SK-MEL-5 (cell line): ENCODE results near the gene INTS14. TPM values are rescaled to one million over a fixed set of nuclear protein-coding genes. Genes with fewer than 3 reads are reported as not detected.
"Not testable (repeated sequence)": the region's sequence is repeated elsewhere in the genome, so short reads cannot be mapped to it uniquely, and the experiment has no call there.

Source experiments
- DNase-seq: peaks from one replicate; pipeline ENCODE4 v3.0.0-alpha.2; 2016; ENCODE audit warnings: low read depth, low spot score
- in situ Hi-C: cut with HindIII; loops from 2 replicates; pipeline ENCODE4 v1.10.0; 2016; ENCODE audit warnings: low sequenced_read_pairs, high pct_unique_total_duplicates, low pct_unique_long_range_greater_than_20kb
- total RNA-seq: library from RNA; depleted of rRNA; stranded (reverse); fragments of >200 nt; shearing (Covaris generic); gene quantifications from 2 replicates; pipeline ENCODE4 v1.2.3, GENCODE V29; 2014

The INTS14 gene
- total RNA-seq, 1 experiment from 2014 or later, result 27.3 TPM

DNA sequence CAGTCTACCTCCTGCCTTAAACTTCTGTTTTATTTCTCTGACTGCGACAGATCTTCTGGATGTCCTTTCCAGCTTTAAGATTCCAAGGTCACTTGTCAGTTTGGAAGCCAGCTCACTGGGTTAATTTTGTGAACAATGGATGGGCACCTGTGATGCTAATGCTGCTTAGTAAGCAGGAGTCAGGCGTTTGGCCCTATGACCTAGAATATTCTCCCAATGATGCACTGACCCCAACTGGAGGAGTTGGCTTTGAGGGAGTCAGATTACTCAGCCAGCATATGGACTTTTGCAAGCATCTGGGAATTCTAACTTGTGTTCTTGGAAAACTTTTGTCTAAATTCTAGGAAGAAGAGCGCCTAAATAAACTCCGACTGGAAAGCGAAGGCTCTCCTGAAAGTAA lies 52.6 kb downstream of the INTS14 start:
- in situ Hi-C loops, result loop anchor here (25.0 kb wide), 1 partner anchor 96 kb away; no protein-coding TSS in a partner anchor
- DNase-seq, result no peak

DNA sequence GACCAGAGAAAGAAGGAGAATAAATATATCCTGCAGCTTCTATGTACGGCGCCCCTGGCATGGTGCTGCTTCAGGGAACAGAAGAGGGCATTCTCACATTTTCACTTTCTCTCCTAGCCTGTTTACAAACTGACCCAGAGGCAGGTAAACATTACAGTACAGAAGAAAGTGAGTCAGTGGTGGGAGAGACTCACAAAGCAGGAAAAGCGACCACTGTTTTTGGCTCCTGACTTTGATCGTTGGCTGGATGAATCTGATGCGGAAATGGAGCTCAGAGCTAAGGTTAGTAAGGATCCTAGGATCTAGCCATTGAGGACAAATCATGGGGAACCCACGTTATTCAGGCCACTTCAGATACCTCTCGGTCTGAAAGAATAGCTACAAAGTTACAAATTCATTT lies 54.3 kb downstream of the INTS14 start:
- in situ Hi-C loops, result loop anchor here (25.0 kb wide), 1 partner anchor 94 kb away; no protein-coding TSS in a partner anchor
- no peak for DNase-seq

DNA sequence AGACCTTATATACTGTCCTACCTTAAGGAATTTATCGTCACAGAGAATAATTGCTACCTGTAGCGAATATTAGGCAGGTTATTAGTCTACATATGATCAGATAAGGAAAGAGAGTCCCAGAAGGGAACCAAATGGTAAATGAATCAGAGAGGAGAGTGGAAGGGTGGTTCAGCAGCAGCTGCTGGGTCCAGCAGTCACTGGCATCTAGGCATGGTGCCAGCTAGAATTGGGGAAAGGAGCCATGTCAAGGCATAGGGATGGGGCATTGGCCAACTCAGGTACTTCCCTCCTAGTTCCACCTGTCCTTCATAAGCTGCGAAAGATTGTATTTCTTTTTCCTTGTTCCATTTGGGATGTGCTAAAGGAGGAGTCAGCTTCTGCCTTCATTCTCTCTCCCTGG lies 57.2 kb downstream of the INTS14 start:
- in situ Hi-C loops, result loop anchor here (25.0 kb wide), 1 partner anchor 91 kb away; no protein-coding TSS in a partner anchor
- no peak for DNase-seq

DNA sequence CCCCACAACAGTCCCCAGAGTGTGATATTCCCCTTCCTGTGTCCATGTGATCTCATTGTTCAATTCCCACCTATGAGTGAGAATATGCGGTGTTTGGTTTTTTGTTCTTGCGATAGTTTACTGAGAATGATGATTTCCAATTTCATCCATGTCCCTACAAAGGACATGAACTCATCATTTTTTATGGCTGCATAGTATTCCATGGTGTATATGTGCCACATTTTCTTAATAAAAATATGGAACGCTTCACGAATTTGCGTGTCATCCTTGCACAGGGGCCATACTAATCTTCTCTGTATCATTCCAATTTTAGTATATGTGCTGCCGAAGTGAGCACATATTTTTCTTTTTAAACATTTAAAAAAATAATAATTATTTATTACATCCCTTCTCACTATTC lies 58.1 kb downstream of the INTS14 start:
- DNase-seq, result not testable (repeated sequence)
- in situ Hi-C loops, result loop anchor here (25.0 kb wide), 1 partner anchor 91 kb away; no protein-coding TSS in a partner anchor

DNA sequence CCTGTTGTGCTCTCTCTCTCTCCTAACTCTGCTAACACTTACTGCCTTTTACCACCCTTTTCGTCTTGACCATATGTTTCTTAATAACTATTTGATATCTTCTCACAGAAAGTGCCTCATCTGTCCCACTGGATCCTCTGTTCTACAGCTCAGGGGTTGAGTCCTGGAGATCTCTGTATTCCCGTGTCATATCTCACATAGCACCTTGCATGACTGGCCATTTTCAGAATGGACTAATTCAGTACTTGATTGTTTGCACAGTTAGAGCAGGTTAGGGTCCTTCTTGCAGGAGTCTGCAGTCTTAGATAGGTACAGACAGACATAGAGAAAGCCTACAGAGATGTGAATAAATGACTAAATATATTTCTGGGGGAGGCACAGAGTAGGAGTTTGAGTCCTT lies 59.7 kb downstream of the INTS14 start:
- no peak for DNase-seq
- in situ Hi-C loops, result loop anchor here (25.0 kb wide), 1 partner anchor 89 kb away; no protein-coding TSS in a partner anchor

DNA sequence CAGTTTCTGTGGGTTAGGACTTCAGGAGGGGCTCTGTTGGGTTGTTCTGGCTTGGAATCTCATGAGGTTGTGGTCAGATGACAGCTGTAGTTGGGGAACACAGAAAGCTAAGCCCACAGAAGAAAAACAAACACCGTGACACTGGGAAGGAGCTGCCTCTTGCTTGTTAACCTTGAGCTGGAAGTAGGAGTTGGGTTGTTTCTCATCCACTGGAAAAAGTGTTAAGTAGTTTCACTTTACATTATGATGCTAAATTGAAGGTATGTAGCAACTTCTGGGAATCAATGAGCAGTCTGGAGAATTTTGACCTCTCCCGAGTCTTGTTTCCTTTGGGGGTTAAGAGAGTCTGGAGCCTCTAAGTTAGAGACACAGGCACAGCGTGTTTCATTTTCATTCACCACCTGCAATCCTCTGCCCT lies 60.2 kb downstream of the INTS14 start:
- in situ Hi-C loops, result loop anchor here (25.0 kb wide), 1 partner anchor 88 kb away; no protein-coding TSS in a partner anchor
- peak; percentile 56 for DNase-seq

DNA sequence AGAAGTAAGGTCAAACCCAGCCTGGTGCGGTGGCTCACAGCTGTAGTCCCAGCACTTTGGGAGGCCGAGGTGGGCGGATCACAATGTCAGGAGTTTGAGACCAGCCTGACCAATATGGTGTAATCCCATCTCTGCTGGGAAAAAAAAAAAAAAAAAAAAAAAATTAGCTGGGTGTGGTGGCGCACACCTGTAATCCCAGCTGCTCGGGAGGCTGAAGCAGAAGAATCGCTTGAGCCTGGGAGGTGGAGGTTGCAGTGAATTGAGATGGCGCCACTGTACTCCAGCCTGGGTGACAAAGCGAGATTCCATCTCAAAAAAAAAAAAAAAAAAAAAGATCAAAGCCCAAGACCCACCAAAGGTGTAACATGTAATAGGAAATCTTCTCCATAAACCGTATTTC lies 61.6 kb downstream of the INTS14 start:
- in situ Hi-C loops, DNase-seq: not testable (repeated sequence)

DNA sequence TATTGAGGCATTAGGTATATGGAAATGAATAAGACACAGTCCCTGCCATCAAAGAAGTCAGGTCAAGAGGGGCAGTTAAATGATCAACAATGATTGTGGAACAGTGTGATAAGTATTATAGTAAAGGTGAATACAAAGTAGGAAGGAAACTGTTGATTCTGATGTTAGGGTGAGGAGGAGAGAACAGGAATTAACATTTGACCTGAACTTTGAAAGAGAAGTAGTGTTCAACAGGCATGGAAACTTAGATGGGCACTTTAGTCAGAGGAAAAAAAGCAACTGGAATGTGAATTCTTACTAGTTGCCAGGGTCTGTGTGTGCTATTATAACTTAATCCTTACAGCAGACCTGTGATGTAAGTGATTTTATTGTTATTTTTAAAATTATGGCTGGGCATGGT lies 63.1 kb downstream of the INTS14 start:
- no peak for DNase-seq
- in situ Hi-C loops, result no loop called here

DNA sequence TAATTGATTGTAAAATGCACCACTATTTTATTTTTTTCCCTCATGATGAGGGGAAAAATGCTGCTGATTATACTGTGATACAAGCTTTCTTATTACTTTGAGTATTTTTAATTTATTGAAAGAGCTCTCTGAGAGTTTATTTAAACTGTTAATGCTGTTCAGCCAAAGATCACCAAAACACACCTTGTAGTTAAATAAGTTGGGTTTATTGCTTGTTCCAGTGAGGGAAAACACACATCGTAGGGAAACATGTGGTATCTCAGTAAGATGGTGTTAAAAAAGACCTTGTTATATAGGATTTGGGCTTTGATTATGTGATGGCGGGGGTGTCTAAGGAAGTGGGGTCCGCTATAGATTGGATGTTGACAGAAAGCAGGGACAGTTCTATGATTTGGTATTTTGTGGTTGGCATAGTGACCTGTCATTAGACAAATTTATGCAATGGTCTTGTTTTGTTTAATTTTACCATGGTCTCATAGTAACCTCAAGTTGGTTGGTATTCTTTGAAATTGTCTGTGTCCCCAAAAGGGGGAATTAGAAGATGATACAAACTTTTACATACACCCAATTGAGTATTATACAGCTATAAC lies 69.6 kb downstream of the INTS14 start:
- no peak for DNase-seq
- in situ Hi-C loops, result no loop called here

DNA sequence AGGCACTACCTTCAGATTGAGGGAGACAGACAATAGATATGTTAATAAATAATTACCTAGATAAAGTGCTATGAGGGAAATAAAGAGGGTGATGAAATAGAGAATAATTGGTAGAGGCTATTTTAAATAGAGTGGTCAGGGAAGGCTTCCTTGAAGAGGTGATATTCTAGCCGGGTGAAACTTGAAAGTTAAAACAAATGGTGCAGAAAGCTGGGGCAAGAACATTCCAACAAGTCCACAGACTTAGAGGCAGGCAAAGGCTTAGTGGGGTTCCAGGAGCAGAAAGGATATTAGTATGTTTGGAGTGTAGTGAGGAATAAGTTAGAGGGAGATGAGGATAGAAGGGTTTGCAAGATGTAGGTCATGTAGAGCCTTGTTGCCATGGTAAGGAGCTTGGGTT lies 70.6 kb downstream of the INTS14 start:
- no peak for DNase-seq
- in situ Hi-C loops, result no loop called here

DNA sequence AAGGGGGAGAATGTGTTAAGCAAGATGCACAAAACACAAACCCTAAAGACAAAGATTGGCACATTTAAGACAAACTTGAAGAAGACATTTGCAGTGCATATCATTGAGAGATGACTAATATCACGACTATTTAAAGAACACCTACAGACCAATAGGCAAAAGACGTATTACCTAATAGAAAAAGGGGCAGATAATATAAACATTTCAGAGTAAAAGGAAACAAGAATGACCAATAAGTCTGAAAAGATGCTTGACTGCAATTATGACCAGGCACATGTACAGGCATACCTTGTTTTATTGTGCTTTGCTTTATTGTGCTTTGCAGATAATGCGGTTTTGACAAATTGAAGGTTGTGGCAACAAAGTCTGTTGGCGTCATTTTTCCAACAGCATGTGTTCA lies 75.7 kb downstream of the INTS14 start:
- DNase-seq, result no peak
- in situ Hi-C loops, result no loop called here

DNA sequence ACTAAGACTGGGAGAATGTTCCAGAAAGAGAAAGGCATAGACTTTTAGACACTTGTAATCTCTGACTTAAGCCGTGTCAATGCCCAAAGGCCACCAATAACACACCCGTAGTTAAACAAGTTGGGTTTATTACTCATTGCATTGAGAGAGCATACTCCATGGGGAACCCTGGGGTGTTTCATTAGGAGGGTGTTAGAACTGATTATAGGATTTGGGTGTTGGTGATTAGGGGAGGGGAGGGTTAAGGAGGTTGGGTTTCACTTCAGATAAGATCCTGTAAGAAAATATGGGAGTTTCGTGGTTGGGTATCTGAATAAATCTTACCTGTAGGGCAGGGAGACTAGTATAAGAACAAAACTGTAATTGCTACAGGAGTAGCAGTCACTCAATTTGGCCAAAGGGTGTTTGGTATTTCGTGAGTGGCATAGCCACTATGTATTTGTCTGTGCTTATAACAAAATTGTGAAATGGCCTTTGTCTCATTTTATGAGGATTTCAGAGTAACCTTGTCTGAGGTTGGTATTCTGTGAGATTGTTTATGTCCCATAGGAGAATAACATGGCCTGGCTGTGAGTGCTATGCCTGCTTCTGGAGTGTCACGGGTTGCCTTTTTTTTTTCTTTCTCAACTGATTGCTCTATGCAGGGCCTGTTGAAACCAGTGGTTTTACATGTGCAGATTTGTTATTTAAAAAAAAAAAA lies 77.7 kb downstream of the INTS14 start:
- in situ Hi-C loops, result no loop called here

DNA sequence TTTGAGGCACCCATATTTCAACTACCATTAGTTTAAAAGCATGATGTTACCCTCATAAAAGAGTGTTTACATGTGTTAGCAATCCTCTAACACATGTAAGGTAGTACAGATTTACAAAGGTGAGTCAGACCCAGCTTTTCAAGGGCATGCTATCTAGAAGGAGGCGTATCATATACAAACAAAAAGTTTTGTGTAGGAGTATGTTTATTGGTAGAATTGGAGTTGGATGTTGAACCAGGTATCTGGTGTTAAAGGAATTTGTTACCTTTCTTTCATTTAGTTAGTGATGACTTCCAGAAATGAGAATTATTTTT lies 78.2 kb downstream of the INTS14 start:
- peak; percentile 16 for DNase-seq
- in situ Hi-C loops, result no loop called here

More for the DNA sequence above, 77.7 kb downstream of the INTS14 start:
- peak; percentile 85 for DNase-seq

DNA sequence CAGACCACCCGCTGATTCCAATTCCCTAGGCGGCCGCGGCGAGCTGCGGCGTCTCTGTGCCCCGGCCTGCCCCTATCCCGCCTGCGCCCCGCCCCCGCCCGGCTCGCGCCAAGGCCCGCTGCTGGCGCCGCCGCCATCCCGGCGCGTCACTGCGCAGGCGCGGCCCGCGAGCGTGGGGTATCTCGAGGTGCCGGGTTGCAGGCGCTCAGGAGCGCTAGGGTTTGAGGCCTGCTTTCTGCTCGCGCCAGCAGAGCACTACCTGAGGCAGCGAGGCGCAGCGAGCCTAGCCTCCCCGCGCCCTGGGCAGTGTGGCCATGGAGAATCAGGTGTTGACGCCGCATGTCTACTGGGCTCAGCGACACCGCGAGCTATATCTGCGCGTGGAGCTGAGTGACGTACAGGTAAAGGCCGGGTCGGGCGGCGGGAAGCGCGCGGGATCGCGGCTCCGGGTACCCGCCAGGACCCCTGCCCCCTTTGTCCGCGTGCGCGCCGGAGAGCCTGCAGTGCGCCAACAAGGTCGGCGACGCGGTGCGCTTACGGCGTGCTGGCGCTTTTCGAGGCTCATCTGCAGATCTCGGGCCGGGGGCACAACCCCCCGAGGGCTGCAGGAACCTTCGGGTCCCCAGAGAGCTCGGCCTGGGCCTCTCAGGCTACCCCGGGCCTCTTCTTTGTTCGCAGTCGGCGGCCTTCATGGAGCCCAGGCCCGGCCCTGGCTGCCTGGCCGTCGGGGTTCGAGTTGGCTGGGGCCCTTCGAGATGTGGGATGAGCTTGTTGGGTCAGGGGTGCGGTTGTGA lies 80.4 kb downstream of the INTS14 start, which contains the start of gene HACD3:
HACD3 (plus strand) TSS at position 146 of the 794 bp plus-strand sequence; CDS start at position 315, 169 bp downstream.
- in situ Hi-C loops, result no loop called here
- peak; percentile 80 for DNase-seq

DNA sequence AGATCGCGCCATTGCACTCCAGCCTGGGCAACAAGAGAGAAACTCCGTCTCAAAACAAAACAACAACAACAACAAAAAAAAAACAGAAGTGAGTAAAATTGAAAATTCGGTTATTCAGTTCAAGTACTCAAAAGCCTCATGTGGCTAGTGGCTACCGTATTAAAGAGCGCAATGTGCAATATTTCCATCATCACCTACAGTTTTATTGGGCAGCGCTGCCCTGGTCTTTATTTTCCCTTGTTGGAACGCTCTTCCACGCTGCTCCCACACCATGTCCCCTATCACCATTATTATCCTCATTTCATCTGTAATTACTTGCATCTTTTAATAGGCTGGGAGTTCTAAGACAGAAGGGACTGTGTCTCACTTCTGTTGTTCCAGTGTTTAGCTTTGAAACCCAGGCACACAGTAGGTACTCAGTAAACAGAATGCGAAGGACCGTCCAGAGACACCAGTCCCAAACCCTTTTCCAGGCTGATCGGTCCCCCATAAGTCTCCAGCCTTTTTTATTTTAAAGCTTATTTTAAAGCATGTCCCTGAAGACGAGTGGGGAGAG lies 81.1 kb downstream of the INTS14 start:
- DNase-seq, result no peak

More for the DNA sequence above, 81.1 kb downstream of the INTS14 start:
- in situ Hi-C loops, result no loop called here
